Stimulated activated CD4-positive, alpha-beta T cell treated with anti-CD3 and anti-CD28 coated beads, Interleukin-4, amount 100 ng/mL, for 48 hours (primary cell): ENCODE results near the gene ARGLU1.

ENCODE experiments used
- DNase-seq, 2 donors: peaks; one replicate each; pipeline ENCODE4 v3.0.0-alpha.2; 2020; ENCODE audit warnings: low read depth in 2 of 2

The ARGLU1 gene

DNA sequence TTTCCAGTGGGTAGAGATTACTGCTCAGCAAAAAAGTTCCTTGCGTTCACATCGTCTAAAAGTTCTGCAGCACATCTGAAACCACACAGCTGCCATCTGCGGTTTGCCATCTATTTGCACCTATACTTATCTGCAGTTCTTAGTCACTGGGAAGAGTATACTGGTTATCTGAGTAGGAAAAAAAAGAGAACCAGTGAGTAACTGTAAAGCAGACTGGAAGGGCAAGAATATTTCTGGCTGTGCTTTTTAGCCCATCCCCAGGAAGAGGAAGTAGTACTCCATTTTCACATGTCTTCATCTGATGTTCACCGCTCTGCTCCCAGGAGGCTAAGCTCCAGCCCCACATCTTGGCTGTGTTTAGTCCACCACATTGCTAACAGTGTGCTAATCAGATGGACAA, 68.0 kb downstream of the ARGLU1 start:
- no peak for DNase-seq

DNA sequence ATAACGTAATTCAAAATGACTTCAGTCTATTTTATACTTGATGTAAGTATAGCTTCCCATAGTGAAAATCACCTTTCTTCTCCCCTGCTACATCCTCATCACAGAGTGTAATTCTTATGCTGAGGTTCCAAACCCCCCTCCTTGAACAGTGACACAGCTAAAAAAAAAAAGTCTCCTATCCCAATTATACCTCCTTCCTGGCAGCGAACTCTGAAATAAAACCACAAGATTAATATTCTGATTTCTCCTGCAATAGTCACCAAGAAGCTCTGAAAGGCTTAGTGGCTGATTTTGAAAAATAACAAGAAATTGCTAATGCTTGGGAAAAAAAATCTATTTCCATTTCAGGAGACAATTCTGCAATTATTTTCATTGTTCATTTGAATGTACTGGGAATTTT, 68.8 kb downstream of the ARGLU1 start:
- DNase-seq, result no peak

- DNase-seq, result no peak
These were observed 69.4 kb downstream of the ARGLU1 start for GRCh38 chr13:106498571-106498970.

GRCh38 chr13:106498158-106498557, 69.8 kb downstream of the ARGLU1 start:
- DNase-seq, result no peak

- DNase-seq, result no peak
These were observed 70.9 kb downstream of the ARGLU1 start for GRCh38 chr13:106497079-106497478.

DNA sequence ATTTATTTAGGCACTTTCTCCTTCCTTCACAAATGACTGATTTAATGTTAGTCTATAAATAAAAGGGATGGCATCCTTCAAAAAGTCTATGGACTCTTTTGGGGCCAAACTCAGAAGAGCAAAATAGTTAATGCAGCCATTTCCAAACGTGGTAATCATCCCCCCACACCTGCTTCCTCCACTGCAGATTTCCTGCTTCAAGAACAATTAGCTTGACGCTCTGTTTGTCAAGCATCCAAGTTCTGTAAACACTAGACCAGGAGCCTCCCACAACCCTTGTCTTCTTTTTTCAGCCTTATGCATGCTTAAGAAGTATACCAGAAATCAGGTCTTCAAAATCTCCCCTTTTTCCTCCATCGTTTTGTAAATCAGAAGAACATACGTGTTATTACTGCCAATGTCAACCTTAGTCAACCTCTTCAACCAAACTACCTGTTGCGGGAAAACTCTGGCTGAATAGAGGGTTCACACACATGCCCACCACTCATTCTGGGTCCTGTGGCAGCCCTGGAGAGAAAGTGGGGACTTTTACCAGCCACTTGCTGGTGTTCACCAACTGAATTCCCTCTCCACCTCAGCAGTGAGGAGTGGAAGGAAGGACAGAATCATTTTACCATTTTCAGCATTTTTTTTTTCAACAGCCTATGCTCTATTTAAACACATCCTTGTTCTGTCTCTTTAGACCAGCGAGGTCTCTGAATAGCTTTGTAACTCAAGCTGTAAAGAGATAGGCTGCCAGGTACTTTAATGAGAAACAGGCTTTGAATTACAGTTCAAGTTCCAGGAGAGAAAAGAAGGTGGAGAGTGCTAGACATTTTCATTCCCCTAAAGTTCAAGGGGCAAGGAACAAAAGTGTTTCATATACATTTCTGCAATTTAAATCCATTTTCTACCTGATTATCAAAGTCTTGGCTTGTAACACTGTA, 71.6 kb downstream of the ARGLU1 start:
- no peak for DNase-seq

GRCh38 chr13:106494936-106495335, 73.0 kb downstream of the ARGLU1 start:
- DNase-seq, result no peak

- DNase-seq, result no peak
These were observed 73.4 kb downstream of the ARGLU1 start for GRCh38 chr13:106494506-106494905.

- DNase-seq, result no peak
These were observed 74.3 kb downstream of the ARGLU1 start for GRCh38 chr13:106493533-106494220.

DNA sequence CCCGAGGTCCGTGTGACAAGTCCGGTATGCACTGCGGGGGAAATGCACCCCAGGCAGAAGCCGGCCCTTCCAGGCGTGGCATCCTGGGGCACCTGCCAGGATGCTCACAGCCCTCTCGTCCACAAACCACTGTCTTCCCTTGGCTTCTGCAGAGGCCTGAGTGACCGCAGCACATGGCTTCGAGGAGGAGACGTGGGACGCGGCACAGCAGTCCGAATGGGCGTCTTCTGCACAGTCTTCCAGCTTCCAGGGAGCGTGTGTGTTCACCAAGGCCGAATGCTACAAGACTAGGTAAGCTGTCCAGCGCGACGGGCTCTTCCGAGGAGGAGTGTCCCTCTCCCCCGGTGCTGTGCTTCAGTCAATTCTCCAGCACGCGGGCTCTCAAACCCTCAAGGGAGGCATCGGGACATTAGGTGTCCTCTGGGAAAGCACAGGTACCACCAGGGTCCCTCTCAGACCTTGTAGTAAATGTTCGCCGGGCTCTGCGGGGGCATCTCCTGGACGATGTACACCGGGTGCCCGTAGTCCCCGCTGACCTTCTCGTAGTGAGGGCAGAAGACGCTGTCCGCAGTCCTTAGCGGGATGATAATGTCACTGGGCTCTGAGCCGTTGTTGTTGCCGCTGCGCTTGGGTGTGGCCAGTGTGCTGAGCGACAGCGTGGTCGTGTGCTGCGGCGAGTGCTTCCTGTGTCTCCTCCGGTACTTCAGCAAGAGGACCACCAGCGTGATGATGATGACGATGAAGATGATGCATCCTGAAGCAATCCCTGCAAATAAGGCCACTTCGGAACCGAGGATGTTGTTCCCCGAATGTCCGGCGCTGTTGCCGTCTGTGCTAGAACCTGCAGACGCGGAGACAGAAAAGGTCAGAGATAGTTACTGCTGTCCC, 75.1 kb downstream of the ARGLU1 start:
- no peak for DNase-seq

- no peak for DNase-seq
These were observed 75.9 kb downstream of the ARGLU1 start for GRCh38 chr13:106491928-106492587.
